HEK293T (cell line): Measurements from ENCODE around the gene GULP1.

ENCODE experiments used
- CTCF ChIA-PET: fragments of 350-600 bp; formaldehyde crosslinking; extraction: SDS; loops from one replicate; lab custom pipeline; 2021; ENCODE audit warnings: antibody characterized with exemption, inconsistent platforms; lab: Yijun Ruan, JAX
- POLR2A ChIA-PET: fragments of 350-600 bp; formaldehyde crosslinking; extraction: SDS; loops from one replicate; lab custom pipeline; 2020; ENCODE audit warnings: antibody characterized with exemption, inconsistent platforms; lab: Yijun Ruan, JAX
- DNase-seq: peaks from one replicate; pipeline ENCODE4 v3.0.0; 2012; ENCODE audit warnings: mixed read lengths; ENCODE audit errors: extremely low spot score
- ARNT ChIP-seq: fragments of 450-650 bp; IDR thresholded peaks from 2 replicates; pipeline ENCODE4 v1.6.1; 2017; ENCODE audit warnings: mild to moderate bottlenecking
- BHLHE40 ChIP-seq: fragments of 450-650 bp; IDR thresholded peaks from 2 replicates; pipeline ENCODE4 v1.6.1; 2016; ENCODE audit warnings: mild to moderate bottlenecking, moderate library complexity, borderline replicate concordance
- CTBP1 ChIP-seq: fragments of 450-650 bp; IDR thresholded peaks from 2 replicates; pipeline ENCODE4 v1.6.1; 2016; ENCODE audit warnings: borderline replicate concordance
- ELF4 ChIP-seq: fragments of 450-650 bp; IDR thresholded peaks from 2 replicates; pipeline ENCODE4 v1.6.1; 2017; ENCODE audit warnings: antibody characterized with exemption
- FOXA1 ChIP-seq: fragments of 450-650 bp; IDR thresholded peaks from 2 replicates; pipeline ENCODE4 v1.6.1; 2016; ENCODE audit warnings: mild to moderate bottlenecking
- FOXK2 ChIP-seq: fragments of 450-650 bp; IDR thresholded peaks from 2 replicates; pipeline ENCODE4 v1.6.1; 2016; ENCODE audit warnings: mild to moderate bottlenecking
- FOXM1 ChIP-seq: fragments of 450-650 bp; IDR thresholded peaks from 2 replicates; pipeline ENCODE4 v1.6.1; 2017; ENCODE audit warnings: mild to moderate bottlenecking, borderline replicate concordance
- HDGF ChIP-seq: fragments of 450-650 bp; IDR thresholded peaks from 2 replicates; pipeline ENCODE4 v1.6.1; 2017; ENCODE audit warnings: antibody characterized with exemption, borderline replicate concordance
- L3MBTL2 ChIP-seq: fragments of 450-650 bp; conservative IDR thresholded peaks from 2 replicates; pipeline ENCODE4 v1.6.1; 2016; ENCODE audit warnings: mild to moderate bottlenecking
- LEF1 ChIP-seq: fragments of 450-650 bp; IDR thresholded peaks from 2 replicates; pipeline ENCODE4 v1.6.1; 2017; ENCODE audit warnings: mild to moderate bottlenecking, borderline replicate concordance
- NFRKB ChIP-seq: fragments of 450-650 bp; IDR thresholded peaks from 2 replicates; pipeline ENCODE4 v1.6.1; 2016; ENCODE audit warnings: mild to moderate bottlenecking, moderate library complexity
- SP1 ChIP-seq: fragments of 450-650 bp; IDR thresholded peaks from 2 replicates; pipeline ENCODE4 v1.6.1; 2017
- SUZ12 ChIP-seq: fragments of 450-650 bp; IDR thresholded peaks from 2 replicates; pipeline ENCODE4 v1.6.1; 2016; ENCODE audit warnings: mild to moderate bottlenecking
- TARDBP ChIP-seq: fragments of 450-650 bp; IDR thresholded peaks from 2 replicates; pipeline ENCODE4 v1.6.1; 2016
- ZNF384 ChIP-seq: fragments of 450-650 bp; IDR thresholded peaks from 2 replicates; pipeline ENCODE4 v1.6.1; 2016
- TF ChIP-seq, protein P1 (sequence below): fragments of 450-650 bp; IDR thresholded peaks from 2 replicates; pipeline ENCODE4 v1.6.1; 2016

The GULP1 gene

DNA sequence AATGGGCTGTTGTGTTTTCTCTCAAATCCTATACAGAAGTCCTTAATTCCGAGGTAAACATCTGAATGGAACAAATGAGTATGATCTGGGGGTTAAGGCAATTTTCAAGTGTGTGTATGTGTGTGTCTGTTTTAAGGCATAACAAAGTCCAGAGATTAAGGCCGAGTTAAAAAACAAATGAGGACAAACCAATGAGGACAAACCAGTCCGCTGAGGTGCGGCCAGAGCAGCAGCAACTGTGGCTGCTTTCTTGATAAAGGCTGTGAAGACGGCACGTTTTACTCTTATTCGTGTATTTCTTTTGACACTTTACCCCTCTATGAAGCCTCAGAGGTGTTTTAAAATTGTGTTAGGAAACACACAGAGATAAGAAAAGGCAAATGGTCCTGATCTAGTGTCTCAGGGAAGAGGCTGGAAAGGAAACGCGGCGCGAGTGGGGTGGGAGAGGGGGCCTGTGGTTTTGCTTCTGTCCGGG is 495 bp upstream of the GULP1 start:
- CTCF ChIA-PET: interaction anchor here (1.4 kb wide), 1 partner anchor 78 kb away, joined by 5 read pairs; no protein-coding TSS in a partner anchor
- no peak for DNase-seq
- POLR2A ChIA-PET: interaction anchor here (1.0 to 2.9 kb wide), 5 partner anchors 28 to 78 kb away, joined by 3 to 31 read pairs (median 7); no protein-coding TSS in a partner anchor

DNA sequence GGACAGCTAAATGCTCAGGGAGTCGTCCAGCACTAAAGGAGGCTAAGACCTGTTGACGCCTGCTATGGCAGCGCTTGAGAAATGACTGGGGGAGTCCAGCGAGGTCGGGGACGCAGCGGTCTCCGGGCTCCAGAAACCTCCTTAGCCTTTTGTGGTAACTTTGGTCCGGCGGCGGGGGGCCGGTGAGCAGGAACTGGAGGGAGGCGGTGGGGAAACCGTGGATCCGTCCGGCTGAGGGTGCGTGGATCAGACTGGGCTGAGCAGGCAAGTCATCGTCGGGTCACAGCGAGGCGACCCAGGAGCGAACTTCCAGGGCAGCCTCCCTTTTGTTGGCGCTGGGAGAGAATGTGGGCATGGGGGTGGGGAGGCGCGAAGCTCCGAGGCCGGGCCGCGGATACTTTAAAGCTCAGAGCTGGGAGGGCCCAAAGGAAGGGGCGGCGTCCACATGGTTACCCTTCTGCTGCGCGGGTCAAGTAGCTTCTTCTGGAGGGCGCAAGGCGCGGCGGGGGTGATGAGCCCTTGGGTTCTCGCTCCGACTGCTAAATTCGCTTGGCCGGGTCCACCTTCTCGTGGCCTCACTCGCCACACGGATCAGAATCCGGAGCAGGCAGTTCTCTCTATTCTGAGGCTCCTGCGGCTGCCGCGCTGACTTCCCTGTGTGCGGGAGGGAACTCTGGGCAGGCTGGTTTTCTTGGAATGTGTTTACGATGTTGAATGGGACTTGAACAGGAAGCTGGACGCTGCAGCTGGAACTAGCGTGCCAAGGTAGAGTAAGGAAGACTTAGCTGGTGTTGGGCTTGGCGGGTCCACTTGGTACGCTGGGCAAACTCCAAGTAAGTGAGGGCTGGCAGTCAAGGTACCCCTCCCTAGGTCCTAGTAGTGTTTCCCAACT is 920 bp downstream of the GULP1 start:
- POLR2A ChIA-PET: interaction anchor here (0.6 to 2.9 kb wide), 27 partner anchors 10 to 1148 kb away, joined by 3 to 31 read pairs (median 4); partner anchors contain the start of gene WDR75
- CTCF ChIA-PET: interaction anchor here (0.6 to 2.1 kb wide), 6 partner anchors 11 to 704 kb away, joined by 3 to 6 read pairs (median 4); no protein-coding TSS in a partner anchor
- peak; percentile 49 for DNase-seq
- TF ChIP-seq SUZ12: no peak
- peak; percentile 85 for TF ChIP-seq L3MBTL2

More for the DNA sequence above, 495 bp upstream of the GULP1 start:
- TF ChIP-seq L3MBTL2: peak; percentile 75
- no peak for TF ChIP-seq SUZ12

DNA sequence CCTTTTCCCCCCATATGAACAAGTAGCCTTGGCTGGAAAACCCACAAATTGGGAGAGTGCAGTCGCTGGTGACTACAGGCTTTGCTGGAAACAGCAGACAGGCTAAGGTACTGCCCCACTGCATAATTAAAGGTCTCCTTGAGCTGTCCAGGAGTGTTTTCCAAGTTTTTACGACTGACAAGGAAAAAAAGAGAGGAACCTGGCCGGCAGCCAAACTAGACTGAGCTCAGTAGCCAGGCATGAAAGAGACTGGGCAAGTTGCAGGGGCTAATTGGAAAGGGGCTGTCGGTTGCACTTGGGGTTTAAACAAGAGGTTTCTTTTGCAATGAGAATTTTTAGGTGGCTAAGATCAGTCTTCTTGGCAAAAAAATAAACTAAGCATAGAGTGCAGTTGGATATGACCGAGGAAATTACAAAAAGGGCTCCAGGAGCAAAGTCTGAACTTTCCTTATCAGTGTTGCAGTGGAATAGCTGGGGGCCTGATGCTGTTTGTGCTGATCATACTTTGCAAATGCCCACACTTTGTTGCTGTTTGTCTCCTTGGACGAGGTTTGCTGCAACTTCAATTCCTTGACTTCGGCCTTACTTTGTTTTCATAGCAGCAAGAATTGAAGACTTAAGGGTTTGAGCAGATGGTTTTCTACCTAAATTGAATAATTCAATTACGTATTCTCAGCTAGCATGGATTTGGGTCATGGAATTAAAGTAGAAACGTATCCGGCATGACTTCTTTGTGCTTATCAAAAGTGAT is 2.1 kb downstream of the GULP1 start:
- ChIA-PET POLR2A (interaction anchor here (0.9 to 2.9 kb wide), 15 partner anchors 9 to 1147 kb away, joined by 3 to 31 read pairs (median 6); partner anchors contain the start of gene WDR75), CTCF (interaction anchor here (0.6 to 2.1 kb wide), 5 partner anchors 15 to 228 kb away, joined by 3 to 6 read pairs (median 4); no protein-coding TSS in a partner anchor)
- peak; percentile 57 for DNase-seq
- TF ChIP-seq, protein P1, sequence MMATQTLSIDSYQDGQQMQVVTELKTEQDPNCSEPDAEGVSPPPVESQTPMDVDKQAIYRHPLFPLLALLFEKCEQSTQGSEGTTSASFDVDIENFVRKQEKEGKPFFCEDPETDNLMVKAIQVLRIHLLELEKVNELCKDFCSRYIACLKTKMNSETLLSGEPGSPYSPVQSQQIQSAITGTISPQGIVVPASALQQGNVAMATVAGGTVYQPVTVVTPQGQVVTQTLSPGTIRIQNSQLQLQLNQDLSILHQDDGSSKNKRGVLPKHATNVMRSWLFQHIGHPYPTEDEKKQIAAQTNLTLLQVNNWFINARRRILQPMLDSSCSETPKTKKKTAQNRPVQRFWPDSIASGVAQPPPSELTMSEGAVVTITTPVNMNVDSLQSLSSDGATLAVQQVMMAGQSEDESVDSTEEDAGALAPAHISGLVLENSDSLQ: peak; percentile 25; the same call in 1 of the 2 replicates
- TF ChIP-seq CTBP1 (no peak), ZNF384 (0 out of 2 replicates have a peak, but pooled peaks have one; percentile 58), BHLHE40 (no peak)

DNA sequence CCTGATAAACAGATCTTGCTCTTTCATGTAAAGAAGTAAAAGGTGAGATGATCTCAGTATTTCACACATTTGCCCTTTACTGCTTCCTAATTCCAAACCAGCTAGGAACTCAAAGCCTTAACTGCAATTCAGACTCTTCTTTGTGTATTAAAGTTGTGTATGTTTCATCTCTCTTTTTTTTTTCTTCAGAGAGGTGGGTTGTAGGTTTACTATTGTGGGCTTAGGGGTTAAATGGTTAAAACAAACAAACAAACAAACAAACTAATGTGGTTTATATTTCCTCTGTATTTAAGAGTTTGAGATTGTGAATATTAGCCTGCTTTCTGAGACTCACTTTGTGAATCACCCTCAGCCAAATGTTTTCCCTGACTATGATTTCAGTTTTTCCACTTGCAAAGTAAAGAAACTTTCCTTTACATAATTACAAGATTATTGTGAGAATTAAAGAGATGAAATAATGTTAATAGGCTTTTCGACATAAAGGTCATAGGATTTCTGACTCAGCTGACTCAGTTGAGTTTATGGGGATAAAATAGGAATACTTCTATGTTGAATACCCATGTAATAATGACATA is 2.8 kb downstream of the GULP1 start:
- TF ChIP-seq LEF1: no peak
- no peak for TF ChIP-seq SP1
- no peak for TF ChIP-seq ZNF384
- TF ChIP-seq FOXK2: no peak
- TF ChIP-seq L3MBTL2: no peak
- TF ChIP-seq ELF4: no peak
- no peak for TF ChIP-seq CTBP1
- no peak for TF ChIP-seq BHLHE40
- no peak for TF ChIP-seq FOXM1
- TF ChIP-seq HDGF: no peak
- no peak for TF ChIP-seq ARNT
- TF ChIP-seq, protein P1: no peak
- no peak for TF ChIP-seq FOXA1
- no peak for TF ChIP-seq SUZ12
- TF ChIP-seq TARDBP: no peak
- TF ChIP-seq NFRKB: no peak
- CTCF ChIA-PET: interaction anchor here (0.6 kb wide), 1 partner anchor 25 kb away, joined by 3 read pairs; no protein-coding TSS in a partner anchor
- POLR2A ChIA-PET: interaction anchor here (0.9 to 2.6 kb wide), 2 partner anchors 15 to 69 kb away, joined by 3 to 13 read pairs; no protein-coding TSS in a partner anchor
- no peak for DNase-seq

DNA sequence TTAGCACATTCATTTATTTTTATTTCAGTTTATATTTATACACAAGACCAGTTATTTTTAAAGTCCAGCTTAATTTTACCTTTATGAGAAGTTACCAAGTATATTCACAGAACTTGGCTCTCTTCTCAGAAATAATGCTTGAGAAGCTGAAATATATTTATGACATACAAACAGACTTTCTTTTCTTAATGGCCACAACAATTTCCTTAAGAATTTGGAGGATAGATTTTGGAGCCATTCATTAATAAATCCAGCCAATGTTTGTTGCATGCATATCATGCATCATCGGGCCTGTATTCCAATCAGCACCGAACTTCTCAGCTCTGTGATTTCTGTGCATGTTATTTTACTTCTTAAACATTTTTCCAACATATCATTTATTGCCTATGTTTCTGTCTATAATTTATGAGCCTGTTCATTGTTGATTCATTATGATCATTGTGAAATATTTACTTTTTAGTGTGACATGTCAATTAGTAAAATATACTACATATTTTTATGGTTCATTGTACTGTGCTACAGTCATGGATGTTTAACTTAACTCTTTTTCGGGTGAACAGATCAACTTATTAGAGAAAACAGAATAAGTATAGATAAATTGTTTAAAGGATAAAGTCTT is 3.5 kb downstream of the GULP1 start:
- no peak for DNase-seq
- TF ChIP-seq ARNT (no peak), FOXK2 (no peak), L3MBTL2 (no peak), CTBP1 (no peak), BHLHE40 (no peak), FOXA1 (no peak), FOXM1 (no peak)
- TF ChIP-seq, protein P1: peak; percentile 76
- ChIA-PET CTCF (no interaction called here), POLR2A (no interaction called here)
